NCI-H2196 treated with DMSO at 0.1 percent for 48 hours (cell line): ENCODE data around the gene PPEF2.
"Not testable (repeated sequence)": the region's sequence is repeated elsewhere in the genome, so short reads cannot be mapped to it uniquely, and the experiment has no call there.

Experiments used
- DNase-seq: peaks from one replicate; lab custom pipeline; 2025; ENCODE audit not compliant: unreplicated experiment; lab: John Stamatoyannopoulos, UW

The PPEF2 gene, protein sequence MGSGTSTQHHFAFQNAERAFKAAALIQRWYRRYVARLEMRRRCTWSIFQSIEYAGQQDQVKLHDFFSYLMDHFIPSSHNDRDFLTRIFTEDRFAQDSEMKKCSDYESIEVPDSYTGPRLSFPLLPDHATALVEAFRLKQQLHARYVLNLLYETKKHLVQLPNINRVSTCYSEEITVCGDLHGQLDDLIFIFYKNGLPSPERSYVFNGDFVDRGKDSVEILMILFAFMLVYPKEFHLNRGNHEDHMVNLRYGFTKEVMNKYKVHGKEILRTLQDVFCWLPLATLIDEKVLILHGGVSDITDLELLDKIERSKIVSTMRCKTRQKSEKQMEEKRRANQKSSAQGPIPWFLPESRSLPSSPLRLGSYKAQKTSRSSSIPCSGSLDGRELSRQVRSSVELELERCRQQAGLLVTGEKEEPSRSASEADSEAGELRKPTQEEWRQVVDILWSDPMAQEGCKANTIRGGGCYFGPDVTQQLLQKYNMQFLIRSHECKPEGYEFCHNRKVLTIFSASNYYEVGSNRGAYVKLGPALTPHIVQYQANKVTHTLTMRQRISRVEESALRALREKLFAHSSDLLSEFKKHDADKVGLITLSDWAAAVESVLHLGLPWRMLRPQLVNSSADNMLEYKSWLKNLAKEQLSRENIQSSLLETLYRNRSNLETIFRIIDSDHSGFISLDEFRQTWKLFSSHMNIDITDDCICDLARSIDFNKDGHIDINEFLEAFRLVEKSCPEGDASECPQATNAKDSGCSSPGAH

DNA sequence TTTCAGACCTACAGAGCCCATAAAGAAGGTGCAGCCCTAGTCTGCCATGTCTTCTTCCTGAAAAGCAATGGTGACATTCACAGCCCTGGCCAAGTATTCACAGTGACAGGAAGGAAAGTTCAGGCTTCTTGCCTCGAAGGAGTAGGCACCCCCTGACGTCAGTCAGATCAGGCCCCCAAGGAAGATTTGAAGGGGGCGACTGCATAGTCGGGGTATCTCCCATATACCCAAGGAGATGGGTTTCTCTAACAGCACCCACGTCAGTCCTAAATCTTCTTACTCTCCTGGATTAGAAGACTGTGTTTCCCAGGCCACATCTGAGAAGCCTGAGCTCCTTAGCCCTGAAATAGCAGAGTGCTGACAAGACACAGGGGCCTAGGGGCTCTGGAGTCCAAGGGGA lies at the start of gene PPEF2:
Gene PPEF2 (minus strand): TSS at position 101 of the 400 bp plus-strand sequence. CDS start 6,127 bp downstream, outside the sequence.
- DNase-seq: no peak

DNA sequence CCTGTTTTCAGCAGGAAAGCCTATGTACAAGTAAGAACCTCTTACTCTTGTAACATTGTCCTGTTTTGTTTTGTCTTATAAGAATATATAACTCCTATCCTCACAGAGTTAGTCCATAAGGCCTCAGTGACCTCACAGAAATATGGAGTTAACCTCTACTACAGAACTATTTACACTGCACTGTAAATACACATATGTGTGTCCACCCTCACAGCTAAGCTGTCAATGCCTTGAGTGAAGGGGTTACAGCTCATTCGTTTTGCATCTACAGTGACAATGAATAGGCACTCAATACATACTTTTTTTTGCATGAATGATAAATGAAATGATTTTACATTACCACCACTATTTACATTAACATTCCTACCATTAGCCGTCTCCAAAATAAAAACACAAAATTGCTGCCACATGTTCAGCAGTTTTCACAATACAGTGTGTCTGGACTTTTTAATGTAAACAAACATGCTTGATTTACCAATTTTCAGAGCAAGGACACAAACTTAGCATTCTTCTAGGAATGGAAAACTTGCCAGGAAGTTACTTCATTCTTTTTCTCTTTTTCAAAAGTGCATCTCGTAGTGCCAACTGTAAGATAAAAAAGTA lies 48.1 kb upstream of the PPEF2 start:
- no peak for DNase-seq

DNA sequence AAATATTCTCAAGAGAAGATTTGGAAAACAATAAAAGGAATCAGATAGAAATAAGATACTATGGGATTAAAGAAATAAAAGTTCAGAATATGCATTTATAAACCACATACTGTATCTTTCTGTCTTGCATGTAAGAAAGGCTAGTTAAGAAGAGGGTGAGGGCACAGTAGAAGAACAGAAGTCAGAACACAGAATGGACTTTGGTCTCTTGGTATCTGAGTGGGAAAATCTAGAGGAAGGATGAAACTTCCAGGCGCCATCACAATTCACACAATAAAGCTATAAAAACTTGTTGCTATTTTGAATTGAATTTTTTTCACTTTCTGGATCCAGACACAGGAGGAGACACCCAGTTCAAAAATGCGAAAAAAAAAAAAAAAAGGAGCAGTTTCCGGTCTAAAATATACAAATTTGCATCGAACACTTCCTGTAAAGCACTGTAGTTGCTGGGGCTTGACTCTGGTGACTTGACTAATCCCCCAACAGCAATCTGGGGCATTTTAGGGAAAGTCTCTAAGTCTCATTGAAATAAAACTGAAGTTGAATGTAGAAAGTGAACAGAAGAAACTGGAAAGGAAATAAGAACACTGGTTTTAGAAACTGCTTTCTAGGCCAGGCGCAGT lies 46.7 kb upstream of the PPEF2 start:
- no peak for DNase-seq

DNA sequence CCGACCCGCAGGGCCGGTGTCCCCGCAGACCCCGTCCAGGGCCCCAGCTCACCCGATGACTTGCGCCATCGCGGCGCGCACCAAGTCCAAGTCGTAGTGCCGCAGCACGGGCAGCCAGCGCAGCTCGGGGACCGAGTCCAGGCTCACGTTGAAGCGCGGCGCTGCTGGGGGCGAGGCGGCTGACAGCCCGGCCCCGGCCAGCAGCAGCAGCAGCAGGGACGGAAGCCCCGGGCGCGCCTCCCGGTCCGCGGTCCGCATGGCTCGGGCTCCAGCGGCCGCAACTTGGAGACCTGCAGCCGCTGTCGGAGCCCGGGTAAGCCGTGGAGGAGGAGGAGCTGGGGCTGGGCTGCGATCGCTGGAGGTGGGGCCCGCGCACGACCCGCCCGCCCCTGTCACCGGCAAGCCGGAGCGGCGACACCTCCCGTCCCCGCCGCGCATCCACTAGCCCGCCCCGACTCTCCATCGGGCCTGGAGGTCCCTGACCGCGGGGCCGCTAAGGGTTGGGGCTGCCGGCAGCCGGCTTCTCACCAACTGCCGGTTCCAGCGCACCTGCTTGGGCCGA lies 38.5 kb upstream of the PPEF2 start, which contains the start of gene NAAA:
Gene NAAA (minus strand): TSS at position 322 of the 562 bp plus-strand sequence. CDS start 64 bp downstream, at position 258.
- DNase-seq: no peak

DNA sequence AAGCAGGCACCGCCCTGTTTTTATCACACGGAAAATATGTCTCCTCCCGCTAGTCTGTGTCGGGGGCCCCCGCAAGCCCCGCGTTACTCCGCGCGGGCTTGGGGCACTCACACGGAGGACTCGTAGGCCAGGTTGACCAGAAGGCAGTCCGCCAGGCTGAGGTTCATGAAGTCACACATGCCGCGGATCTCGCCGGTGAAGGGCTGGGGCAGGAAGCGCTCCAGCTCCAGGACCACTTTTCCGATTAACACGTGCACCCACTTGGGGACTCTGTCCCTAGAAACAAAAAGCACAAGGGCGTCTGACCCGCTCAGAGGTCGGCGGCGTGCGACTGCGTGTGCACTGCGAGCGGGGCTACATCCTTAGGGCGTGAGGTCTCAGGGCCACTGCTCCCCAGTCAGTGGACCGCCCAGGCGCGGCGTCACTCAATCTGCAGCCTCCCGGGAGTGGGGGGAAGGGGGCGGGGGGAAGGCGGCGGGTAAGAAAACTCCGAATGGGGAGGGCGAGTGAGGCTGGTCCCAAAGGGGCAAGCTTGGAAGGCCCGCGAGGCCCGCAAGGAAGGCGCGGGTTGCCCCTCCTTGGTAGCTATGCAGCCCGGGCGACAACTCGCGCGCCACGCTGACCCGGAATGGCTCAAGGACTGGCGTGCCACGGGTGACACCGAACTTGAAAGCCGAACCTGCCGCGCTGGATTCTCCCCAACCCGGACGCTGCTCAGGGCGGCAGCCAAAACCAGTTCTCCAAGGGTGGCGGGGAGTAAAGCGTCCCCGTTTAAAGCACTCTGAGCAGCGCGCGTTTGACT lies 37.8 kb upstream of the PPEF2 start:
- no peak for DNase-seq

DNA sequence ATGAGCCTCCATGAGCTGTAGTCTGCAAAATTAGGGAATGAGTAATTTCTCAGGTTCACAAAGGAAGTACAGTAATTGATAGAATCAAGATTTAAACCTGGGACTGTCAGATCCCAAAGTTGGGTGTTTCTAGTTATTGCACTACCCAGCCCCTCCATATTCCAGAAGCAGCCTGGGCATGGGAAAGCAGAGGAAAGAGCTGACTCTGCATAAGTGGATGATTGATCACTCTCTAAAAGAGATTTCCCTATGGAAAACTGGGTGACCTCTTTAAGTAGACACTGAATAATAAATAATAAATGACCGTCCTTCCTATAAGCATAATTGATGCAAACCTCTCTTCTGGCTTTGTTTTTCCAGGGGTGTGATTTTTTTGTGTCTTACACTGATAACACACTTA lies 33.4 kb upstream of the PPEF2 start:
- DNase-seq: no peak

DNA sequence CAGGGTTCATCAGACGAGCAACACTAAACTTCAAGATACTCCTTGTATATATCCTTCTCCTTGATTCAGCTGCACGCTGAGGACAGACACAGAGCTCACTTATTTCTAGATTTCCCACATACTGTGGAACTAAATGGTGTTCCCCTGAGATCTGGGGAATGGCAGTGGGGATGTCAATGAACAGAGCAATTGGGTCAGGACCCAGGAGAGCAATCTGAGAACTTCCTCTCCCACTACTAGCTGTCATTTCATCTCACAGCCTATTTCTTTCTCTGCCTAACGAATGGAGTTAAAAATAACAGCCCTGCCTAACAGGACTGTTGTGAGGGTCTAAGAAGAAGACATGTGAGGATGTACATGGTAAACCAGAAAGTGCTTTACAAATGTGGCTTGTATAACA lies 27.9 kb upstream of the PPEF2 start:
- no peak for DNase-seq

DNA sequence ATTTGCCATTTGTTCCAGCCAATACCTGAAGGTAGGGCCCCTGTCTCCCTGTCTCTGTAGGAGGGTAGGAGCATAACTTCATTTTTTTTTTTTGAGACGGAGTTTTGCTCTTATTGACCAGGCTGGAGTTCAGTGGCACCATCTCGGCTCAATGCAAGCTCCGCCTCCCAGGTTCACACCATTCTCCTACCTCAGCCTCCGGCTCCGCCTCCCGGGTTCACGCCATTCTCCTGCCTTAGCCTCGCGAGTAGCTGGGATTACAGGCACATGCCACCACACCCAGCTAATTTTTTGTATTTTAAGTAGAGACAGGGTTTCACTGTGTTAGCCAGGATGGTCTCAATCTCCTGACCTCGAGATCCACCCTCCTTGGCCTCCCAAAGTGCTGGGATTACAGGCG lies 22.7 kb upstream of the PPEF2 start:
- DNase-seq: not testable (repeated sequence)

DNA sequence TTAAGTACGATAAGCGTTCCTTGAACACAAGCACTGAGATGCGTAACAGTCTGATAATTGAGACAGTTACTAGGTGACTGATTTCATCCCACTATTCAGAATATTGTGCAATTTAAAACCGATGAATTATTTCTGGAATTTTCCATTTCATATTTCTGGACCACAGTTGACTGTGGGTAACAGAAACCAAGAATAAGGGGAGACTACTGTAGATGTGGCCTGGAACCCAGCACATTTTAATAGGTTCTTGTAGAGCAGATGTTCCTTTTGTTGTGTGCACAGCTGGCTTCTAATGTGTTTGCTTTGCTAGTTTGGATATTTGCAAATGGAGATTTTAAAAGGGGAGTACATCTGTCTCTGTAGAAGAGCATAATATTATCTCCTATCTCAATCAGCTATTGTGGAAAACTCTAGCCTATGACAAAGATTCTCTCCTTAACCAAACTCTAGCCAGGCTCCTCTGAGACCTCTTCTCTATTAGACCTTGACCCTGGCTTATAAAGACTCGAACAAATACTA lies 22.1 kb upstream of the PPEF2 start:
- DNase-seq: no peak

DNA sequence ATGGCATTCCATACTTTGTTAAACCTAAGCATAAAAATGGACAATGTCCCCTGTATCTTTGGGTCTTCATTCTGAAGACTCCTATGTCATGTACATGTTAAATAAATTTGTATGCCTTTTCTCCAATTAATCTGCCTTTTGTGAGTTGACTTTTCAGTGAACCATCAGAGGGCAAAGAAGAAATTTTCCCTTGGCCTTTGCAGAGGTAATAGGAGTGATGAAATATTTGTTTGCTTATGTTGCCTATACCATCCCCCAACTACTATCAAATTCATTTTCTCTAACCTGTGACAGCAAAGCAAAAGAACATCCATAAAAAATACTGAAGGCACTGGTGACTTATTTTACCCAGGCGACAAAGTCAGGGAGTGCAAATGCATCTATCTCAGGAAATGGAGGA lies 20.3 kb upstream of the PPEF2 start:
- no peak for DNase-seq

DNA sequence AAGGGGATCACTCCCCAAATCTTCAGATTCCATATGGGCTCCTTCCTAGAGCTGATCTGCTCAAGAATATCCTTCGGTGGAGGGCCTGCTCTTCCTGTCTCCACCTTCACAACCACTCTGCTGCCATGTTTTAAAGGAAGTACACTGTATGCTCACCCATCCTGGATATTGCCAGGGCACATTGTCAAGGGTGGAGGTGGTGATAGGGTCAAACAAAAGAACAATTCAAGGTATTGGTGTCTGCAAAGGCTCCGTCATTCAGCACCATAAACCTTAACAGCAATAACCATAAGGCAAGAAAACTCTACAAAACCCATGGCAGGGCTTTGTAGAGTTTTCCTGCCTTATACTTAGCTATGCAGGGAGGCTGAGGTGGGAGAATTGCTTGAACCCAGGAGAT lies 19.7 kb upstream of the PPEF2 start:
- no peak for DNase-seq

DNA sequence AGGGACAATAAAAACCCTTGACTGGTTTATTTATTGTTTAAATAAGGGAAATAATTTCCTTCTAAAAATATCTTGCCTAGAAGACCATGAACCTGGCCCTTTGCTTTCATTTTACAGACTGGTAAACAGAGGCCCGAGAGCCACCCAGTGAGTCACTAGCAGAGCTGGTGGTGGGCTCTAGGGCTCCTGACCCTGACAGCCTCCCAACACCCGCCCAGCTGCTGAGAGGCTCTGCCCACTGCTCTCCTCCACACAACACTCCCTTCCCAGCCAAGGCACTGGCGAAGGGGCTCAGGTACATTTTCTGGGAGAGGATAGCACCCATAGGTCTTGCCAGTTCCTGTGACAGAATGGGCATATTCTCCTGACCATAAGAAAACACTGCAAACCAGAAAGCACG lies 18.1 kb upstream of the PPEF2 start:
- DNase-seq: no peak

DNA sequence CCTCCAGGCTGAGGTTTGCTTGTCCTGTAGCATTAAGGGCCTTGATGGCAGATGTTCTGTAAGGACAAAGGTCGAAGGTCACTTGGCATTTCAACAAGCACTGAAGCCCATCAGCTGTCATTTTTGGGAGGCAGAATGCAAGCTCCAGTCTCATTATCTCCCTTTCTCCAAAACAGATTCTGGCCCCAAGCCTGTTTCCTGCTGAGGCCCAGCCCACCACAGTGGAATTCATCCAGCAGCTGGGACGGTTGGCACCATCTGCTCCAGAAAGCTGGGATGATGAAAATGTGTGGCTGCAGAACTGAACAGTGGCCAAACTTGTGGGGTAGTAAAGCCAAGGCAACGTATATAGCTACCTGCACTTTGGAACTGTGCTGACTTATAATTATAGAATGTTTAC lies 17.7 kb upstream of the PPEF2 start:
- no peak for DNase-seq

DNA sequence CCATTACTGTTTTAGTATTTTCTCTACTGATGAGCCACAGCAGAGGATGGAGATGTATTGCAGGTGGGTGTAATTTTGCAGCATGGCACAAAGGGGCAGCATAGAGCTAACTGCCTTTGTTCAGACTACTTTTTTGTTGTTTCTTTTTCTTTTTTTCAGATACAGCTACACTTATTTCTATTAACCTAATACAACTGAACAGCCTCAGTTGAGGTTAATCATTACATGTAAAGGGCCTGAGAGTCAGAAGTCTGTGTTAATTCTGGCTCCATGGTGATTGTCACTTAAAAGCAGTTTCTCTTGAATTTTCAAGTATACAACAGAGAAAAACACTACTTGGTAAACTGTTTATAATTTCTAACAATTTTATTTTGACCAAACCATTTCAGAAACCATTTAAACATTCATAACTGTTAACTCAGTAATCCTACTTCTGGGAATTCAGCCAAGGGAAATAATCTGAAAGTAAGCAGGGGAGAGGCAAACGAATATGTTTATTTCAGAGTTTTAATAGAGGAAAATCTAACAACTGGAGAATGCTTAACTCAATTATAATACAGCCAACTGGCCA lies 13.9 kb upstream of the PPEF2 start:
- DNase-seq: peak; percentile 4

DNA sequence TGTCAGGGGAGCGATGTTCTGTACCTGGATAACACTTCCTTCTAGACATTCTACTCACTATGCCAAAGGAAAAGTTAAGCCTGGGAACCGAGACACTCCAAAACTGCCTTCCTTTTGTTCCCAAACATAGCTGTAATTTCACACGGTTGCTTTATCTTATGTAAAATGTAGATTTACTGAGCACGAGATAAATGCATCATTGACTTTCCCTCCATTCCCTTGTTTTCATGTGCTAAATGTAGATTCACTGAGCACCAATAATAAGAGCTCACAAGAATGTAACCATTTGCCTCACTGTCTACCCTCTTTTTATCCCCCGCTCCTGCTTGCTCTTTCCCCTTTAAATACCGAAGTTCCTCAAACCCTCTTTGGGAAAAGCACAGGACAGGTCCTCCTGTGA lies 10.7 kb upstream of the PPEF2 start:
- DNase-seq: no peak

DNA sequence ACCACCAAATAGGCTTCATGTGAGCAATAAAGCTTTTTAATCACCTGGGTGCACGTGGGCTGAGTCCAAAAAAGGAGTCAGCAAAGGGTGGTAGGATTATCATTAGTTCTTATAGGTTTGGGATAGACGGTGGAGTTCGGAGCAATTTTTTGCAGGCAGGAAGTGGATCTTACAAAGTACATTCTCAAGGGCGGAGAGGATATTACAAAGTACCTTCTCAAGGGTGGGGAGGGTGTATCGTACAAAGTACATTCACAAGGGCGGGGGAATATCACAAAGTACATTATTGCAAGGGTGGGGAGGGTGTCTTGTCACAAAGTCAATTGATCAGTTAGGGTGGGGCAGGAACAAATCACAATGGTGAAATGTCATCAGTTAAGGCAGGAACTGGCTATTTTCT lies 8.6 kb upstream of the PPEF2 start:
- DNase-seq: not testable (repeated sequence)

DNA sequence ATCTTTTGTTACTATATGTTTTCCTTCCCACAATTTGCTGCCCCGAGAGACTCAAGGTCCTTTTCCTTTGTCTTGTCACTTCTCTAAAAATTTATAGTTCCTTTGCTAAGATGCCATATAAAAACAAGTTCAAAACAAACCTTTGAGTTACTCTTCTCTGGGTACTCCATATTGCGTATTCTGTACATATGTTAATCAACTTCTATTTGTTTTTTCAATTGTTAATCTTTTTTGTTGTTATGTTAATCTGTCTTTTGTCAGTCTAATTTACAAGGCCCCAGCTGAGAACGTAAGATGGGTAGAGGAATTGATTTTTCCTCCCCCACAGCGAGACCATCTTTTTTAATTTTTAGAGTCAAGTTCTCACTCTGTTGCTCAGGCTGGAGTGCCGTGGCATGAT lies 7.2 kb upstream of the PPEF2 start:
- no peak for DNase-seq

DNA sequence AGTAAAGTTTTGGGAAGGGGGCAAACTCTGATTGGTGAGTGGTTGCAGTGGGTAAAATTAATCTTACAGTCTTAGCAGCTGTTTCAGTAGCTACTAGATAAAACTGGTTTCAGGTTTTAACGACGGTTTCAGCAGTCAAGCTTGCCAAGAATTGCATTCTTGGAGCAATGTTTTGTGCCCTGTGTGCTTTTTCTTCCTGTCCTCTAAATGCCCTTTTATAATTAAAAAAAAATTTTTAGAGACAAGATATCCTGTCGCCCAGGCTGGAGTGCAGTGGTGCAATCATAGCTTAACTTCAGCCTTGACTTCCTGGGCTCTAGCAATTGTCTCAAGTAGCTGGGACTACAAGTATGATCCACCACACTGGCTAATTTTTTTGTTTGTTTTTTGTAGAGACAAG lies 6.3 kb upstream of the PPEF2 start:
- DNase-seq: no peak

DNA sequence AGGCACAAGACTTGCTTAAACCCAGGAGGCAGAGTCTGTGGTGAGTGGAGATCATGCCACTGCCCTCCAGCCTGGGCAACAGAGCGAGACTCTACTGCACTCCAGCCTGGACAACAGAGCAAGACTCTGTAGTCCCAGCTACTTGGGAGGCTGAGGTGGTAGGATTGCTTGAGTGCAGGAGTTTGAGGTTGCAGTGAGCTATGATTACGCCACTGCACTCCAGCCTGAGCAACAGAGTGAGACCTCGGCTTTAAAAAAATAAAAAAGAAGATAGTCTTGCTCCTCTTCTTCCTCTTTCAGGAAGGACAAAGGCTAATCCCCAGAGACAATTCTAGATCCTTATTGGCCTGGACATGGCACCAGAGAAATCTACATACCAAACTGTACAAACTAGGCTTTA lies 5.7 kb upstream of the PPEF2 start:
- DNase-seq: no peak

DNA sequence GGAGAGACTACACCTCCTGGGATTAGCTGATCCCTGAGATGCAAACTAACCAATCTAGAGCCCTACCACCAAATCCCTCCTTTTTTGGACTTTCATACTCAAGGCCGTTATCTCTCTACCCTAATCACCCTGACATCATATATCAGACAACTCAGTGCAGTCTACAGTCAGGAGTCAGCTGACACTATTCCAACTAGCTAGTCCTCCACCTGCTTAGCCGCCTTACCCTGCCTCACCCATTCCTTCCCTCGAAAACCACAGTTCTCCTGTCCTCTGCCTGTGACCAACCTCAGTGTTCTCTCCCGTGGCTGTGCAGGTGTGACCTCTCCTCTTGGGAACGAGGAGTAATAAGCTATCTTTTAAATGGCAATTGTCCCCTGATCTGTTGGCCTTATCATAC lies 1.8 kb upstream of the PPEF2 start:
- no peak for DNase-seq
